GM21825 (cell line): ENCODE results near the gene PCDHGA8.
"Not testable (repeated sequence)": the region's sequence is repeated elsewhere in the genome, so short reads cannot be mapped to it uniquely, and the experiment has no call there.

Experiments
- ATAC-seq: cut with Tn5 transposase; IDR thresholded peaks from one replicate; pipeline ENCODE4 v1.9.1; 2021; ENCODE audit warnings: mild to moderate bottlenecking, moderate library complexity; ENCODE audit not compliant: unreplicated experiment

Gene PCDHGA8

GRCh38 chr5:141369994-141370848, 22.2 kb upstream of the PCDHGA8 start, which contains the start of gene PCDHGB3:
PCDHGB3 (plus strand) TSS chr5:141370242; CDS start chr5:141370395, 153 bp downstream.
- ATAC-seq: peak; percentile 70

- ATAC-seq: no peak
These were observed 20.6 kb upstream of the PCDHGA8 start for GRCh38 chr5:141371572-141372475.

GRCh38 chr5:141373673-141374317, 18.6 kb upstream of the PCDHGA8 start, which contains the start of gene PCDHGA6:
PCDHGA6 (plus strand) TSS chr5:141373891; CDS start chr5:141374084, 193 bp downstream.
- no peak for ATAC-seq

- no peak for ATAC-seq
These were observed 17.8 kb upstream of the PCDHGA8 start for GRCh38 chr5:141374627-141375026.

DNA sequence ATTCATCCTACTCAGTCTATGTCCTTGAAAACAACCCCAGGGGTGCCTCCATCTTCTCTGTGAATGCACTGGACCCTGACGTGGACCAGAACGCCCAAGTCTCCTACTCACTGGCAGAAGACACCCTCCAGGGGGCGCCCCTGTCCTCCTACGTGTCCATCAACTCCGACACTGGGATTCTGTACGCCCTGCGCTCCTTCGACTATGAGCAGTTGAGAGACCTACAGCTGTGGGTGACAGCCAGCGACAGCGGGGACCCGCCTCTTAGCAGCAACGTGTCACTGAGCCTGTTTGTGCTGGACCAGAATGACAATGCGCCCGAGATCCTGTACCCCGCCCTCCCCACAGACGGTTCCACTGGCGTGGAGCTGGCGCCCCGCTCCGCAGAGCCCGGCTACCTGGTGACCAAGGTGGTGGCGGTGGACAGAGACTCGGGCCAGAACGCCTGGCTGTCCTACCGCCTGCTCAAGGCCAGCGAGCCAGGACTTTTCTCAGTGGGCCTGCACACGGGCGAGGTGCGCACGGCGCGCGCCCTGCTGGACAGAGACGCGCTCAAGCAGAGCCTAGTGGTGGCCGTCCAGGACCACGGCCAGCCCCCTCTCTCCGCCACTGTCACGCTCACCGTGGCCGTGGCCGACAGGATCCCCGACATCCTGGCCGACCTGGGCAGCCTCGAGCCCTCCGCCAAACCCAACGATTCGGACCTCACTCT, 16.8 kb upstream of the PCDHGA8 start:
- ATAC-seq: not testable (repeated sequence)

DNA sequence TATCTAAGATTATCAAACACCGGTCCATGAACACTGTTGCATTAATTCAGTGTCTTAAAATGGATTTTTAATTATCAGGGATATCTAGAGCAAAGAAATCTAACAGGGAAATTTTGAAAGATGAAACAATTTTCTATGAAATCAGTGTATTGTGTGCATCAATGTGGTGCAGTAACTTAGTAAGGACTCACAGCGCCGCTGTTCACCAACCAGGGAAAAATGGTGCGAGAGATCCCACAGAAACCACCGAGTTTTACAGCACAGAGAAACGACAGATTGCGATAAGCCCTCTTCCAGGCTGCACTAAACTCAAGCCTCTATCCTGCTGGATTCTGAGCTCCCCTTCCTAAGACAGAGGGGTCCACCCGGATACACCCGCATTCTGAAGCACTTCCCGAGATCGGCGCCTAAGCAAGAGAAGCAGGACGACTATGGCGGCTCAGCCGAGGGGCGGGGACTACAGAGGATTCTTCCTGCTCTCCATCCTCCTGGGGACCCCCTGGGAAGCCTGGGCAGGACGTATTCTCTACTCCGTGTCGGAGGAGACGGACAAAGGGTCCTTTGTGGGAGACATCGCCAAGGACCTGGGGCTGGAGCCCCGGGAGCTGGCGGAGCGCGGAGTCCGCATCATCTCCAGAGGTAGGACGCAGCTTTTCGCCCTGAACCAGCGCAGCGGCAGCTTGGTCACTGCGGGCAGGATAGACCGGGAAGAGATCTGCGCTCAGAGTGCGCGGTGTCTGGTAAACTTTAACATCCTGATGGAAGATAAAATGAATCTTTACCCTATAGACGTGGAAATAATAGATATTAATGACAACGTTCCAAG, 9.8 kb upstream of the PCDHGA8 start, which contains the start of gene PCDHGA7:
TSS of gene PCDHGA7 (plus strand) at position 274 of the 826 bp plus-strand sequence. CDS start at position 432, 158 bp downstream.
- ATAC-seq: no peak

- no peak for ATAC-seq
These were observed 9.1 kb upstream of the PCDHGA8 start for GRCh38 chr5:141383345-141383744.

DNA sequence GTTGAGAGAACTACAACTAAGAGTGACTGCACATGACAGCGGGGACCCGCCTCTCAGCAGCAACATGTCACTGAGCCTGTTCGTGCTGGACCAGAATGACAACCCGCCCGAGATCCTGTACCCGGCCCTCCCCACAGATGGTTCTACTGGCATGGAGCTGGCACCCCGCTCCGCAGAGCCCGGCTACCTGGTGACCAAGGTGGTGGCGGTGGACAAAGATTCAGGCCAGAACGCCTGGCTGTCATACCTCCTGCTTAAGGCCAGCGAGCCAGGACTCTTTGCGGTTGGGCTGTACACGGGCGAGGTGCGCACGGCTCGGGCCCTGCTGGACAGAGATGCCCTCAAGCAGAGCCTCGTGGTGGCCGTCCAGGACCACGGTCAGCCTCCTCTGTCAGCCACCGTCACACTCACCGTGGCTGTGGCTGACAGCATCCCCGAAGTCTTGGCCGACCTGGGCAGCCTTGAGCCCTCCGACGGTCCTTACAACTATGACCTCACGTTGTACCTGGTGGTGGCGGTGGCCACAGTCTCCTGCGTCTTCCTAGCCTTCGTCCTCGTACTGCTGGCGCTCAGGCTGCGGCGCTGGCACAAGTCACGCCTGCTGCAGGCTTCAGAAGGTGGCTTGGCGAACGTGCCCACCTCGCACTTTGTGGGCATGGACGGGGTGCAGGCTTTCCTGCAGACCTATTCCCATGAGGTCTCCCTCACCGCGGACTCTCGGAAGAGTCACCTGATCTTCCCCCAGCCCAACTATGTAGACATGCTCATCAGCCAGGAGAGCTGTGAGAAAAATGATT, 7.8 kb upstream of the PCDHGA8 start:
- ATAC-seq: no peak

- peak; percentile 60 for ATAC-seq
These were observed 4.7 kb upstream of the PCDHGA8 start, which contains the start of gene PCDHGB4 for GRCh38 chr5:141387557-141388311. PCDHGB4 (plus strand) TSS chr5:141387698; CDS start chr5:141387885, 187 bp downstream.

GRCh38 chr5:141388661-141389060, 3.8 kb upstream of the PCDHGA8 start:
- no peak for ATAC-seq

DNA sequence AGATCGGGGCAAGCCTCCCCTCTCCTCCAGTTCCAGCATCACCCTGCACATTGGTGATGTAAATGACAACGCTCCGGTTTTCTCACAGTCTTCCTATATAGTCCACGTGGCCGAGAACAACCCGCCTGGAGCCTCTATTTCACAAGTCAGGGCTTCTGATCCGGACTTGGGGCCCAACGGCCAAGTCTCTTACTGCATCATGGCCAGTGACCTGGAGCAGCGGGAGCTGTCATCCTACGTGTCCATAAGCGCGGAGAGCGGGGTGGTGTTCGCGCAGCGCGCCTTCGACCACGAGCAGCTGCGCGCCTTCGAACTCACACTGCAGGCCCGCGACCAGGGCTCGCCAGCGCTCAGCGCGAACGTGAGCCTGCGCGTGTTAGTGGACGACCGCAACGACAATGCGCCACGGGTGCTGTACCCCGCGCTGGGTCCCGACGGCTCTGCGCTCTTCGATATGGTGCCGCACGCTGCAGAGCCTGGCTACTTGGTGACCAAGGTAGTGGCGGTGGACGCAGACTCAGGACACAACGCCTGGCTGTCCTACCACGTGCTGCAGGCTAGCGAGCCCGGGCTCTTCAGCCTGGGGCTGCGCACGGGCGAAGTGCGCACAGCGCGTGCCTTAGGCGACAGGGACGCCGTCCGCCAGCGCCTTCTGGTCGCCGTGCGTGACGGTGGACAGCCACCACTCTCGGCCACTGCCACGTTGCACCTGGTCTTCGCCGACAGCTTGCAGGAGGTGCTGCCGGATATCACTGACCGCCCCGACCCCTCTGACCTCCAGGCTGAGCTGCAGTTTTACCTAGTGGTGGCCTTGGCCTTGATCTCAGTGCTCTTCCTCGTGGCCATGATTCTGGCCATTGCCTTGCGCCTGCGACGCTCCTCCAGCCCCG, 3.0 kb upstream of the PCDHGA8 start:
- no peak for ATAC-seq

GRCh38 chr5:141393267-141393666, 834 bp downstream of the PCDHGA8 start:
- no peak for ATAC-seq

DNA sequence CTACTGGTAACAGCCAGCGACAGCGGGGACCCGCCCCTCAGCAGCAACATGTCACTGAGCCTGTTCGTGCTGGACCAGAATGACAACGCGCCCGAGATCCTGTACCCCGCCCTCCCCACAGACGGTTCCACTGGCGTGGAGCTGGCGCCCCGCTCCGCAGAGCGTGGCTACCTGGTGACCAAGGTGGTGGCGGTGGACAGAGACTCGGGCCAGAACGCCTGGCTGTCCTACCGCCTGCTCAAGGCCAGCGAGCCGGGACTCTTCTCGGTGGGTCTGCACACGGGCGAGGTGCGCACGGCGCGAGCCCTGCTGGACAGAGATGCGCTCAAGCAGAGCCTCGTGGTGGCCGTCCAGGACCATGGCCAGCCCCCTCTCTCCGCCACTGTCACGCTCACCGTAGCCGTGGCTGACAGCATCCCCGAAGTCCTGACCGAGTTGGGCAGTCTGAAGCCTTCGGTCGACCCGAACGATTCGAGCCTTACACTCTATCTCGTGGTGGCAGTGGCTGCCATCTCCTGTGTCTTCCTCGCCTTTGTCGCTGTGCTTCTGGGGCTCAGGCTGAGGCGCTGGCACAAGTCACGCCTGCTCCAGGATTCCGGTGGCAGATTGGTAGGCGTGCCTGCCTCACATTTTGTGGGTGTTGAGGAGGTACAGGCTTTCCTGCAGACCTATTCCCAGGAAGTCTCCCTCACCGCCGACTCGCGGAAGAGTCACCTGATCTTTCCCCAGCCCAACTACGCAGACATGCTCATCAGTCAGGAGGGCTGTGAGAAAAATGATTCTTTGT, 2.2 kb downstream of the PCDHGA8 start:
- not testable (repeated sequence) for ATAC-seq

- ATAC-seq: peak; percentile 74
These were observed 5.5 kb downstream of the PCDHGA8 start, which contains the start of gene PCDHGB5 for GRCh38 chr5:141397756-141398551. PCDHGB5 (plus strand) TSS chr5:141397947; CDS start chr5:141398128, 181 bp downstream.

GRCh38 chr5:141398608-141399007, 6.2 kb downstream of the PCDHGA8 start:
- ATAC-seq: no peak
